Measurements from ENCODE around the gene PLCL2.

PLCL2 gene

GRCh38 chr3:16928386-16929132 is 43.8 kb downstream of the PLCL2 start:
- no peak for FAIRE-seq
- no peak for TF ChIP-seq POLR2A (IDR thresholded peaks at IDR 0.05; ENCODE audit: low read depth, low read length)
- TF ChIP-seq TAF1 (IDR thresholded peaks at IDR 0.05; ENCODE audit: borderline replicate concordance, low read depth, low read length) = no peak
- no peak for TF ChIP-seq POLR2AphosphoS5 (IDR thresholded peaks at IDR 0.05; ENCODE audit: low read depth, low read length)
- no peak for DNase-seq (ENCODE audit: insufficient read length)

- FAIRE-seq (no peak), DNase-seq (ENCODE audit: insufficient read length) (no peak)
- TF ChIP-seq TAF1 (IDR thresholded peaks at IDR 0.05; ENCODE audit: borderline replicate concordance, low read depth, low read length) (no peak), POLR2AphosphoS5 (IDR thresholded peaks at IDR 0.05; ENCODE audit: low read depth, low read length) (no peak), POLR2A (IDR thresholded peaks at IDR 0.05; ENCODE audit: low read depth, low read length) (no peak)
Measured at GRCh38 chr3:16929311-16929710, 44.6 kb downstream of the PLCL2 start.

- FAIRE-seq (peak; percentile 79), DNase-seq (ENCODE audit: insufficient read length) (no peak)
- TF ChIP-seq POLR2AphosphoS5 (IDR thresholded peaks at IDR 0.05; ENCODE audit: low read depth, low read length) = no peak
- TF ChIP-seq TAF1 (IDR thresholded peaks at IDR 0.05; ENCODE audit: borderline replicate concordance, low read depth, low read length) = no peak
Measured at GRCh38 chr3:16932877-16933276, 48.1 kb downstream of the PLCL2 start.

- DNase-seq (ENCODE audit: insufficient read length) (no peak), FAIRE-seq (no peak)
- TF ChIP-seq POLR2A (IDR thresholded peaks at IDR 0.05; ENCODE audit: low read depth, low read length) = no peak
Measured at GRCh38 chr3:16935781-16936180, 51.0 kb downstream of the PLCL2 start.

GRCh38 chr3:16936233-16936632 is 51.5 kb downstream of the PLCL2 start:
- FAIRE-seq (peak; percentile 33), DNase-seq (ENCODE audit: insufficient read length) (no peak)
- TF ChIP-seq POLR2A (IDR thresholded peaks at IDR 0.05; ENCODE audit: low read depth, low read length) = no peak
- no peak for TF ChIP-seq TAF1 (IDR thresholded peaks at IDR 0.05; ENCODE audit: borderline replicate concordance, low read depth, low read length)
- no peak for TF ChIP-seq POLR2AphosphoS5 (IDR thresholded peaks at IDR 0.05; ENCODE audit: low read depth, low read length)

- DNase-seq (ENCODE audit: insufficient read length) = no peak
- TF ChIP-seq POLR2A (IDR thresholded peaks at IDR 0.05; ENCODE audit: low read depth, low read length) (no peak), TAF1 (IDR thresholded peaks at IDR 0.05; ENCODE audit: borderline replicate concordance, low read depth, low read length) (no peak), POLR2AphosphoS5 (IDR thresholded peaks at IDR 0.05; ENCODE audit: low read depth, low read length) (no peak)
- no peak for FAIRE-seq
Measured at GRCh38 chr3:16936676-16937230, 52.0 kb downstream of the PLCL2 start.

GRCh38 chr3:16937326-16937845 is 52.6 kb downstream of the PLCL2 start:
- TF ChIP-seq POLR2AphosphoS5 (IDR thresholded peaks at IDR 0.05; ENCODE audit: low read depth, low read length) (no peak), POLR2A (IDR thresholded peaks at IDR 0.05; ENCODE audit: low read depth, low read length) (no peak), TAF1 (IDR thresholded peaks at IDR 0.05; ENCODE audit: borderline replicate concordance, low read depth, low read length) (no peak)
- FAIRE-seq = peak; percentile 80
- no peak for DNase-seq (ENCODE audit: insufficient read length)

GRCh38 chr3:16940769-16941700 is 56.3 kb downstream of the PLCL2 start:
- no peak for DNase-seq (ENCODE audit: insufficient read length)
- TF ChIP-seq TAF1 (IDR thresholded peaks at IDR 0.05; ENCODE audit: borderline replicate concordance, low read depth, low read length) (no peak), POLR2A (IDR thresholded peaks at IDR 0.05; ENCODE audit: low read depth, low read length) (no peak), POLR2AphosphoS5 (IDR thresholded peaks at IDR 0.05; ENCODE audit: low read depth, low read length) (no peak)
- no peak for FAIRE-seq

- TF ChIP-seq POLR2AphosphoS5 (IDR thresholded peaks at IDR 0.05; ENCODE audit: low read depth, low read length) (no peak), TAF1 (IDR thresholded peaks at IDR 0.05; ENCODE audit: borderline replicate concordance, low read depth, low read length) (no peak), POLR2A (IDR thresholded peaks at IDR 0.05; ENCODE audit: low read depth, low read length) (no peak)
- DNase-seq (ENCODE audit: insufficient read length) = no peak
- no peak for FAIRE-seq
Measured at GRCh38 chr3:16942955-16943354, 58.2 kb downstream of the PLCL2 start.

- no peak for FAIRE-seq
- DNase-seq (ENCODE audit: insufficient read length) = no peak
- TF ChIP-seq TAF1 (IDR thresholded peaks at IDR 0.05; ENCODE audit: borderline replicate concordance, low read depth, low read length) = no peak
- no peak for TF ChIP-seq POLR2AphosphoS5 (IDR thresholded peaks at IDR 0.05; ENCODE audit: low read depth, low read length)
- TF ChIP-seq POLR2A (IDR thresholded peaks at IDR 0.05; ENCODE audit: low read depth, low read length) = no peak
Measured at GRCh38 chr3:16943857-16944256, 59.1 kb downstream of the PLCL2 start.

- no peak for DNase-seq (ENCODE audit: insufficient read length)
- peak; percentile 40 for FAIRE-seq
- TF ChIP-seq POLR2AphosphoS5 (IDR thresholded peaks at IDR 0.05; ENCODE audit: low read depth, low read length) (no peak), TAF1 (IDR thresholded peaks at IDR 0.05; ENCODE audit: borderline replicate concordance, low read depth, low read length) (no peak), POLR2A (IDR thresholded peaks at IDR 0.05; ENCODE audit: low read depth, low read length) (no peak)
Measured at GRCh38 chr3:16944356-16944755, 59.6 kb downstream of the PLCL2 start.
